Measurements from ENCODE around the gene MPEG1. TPM values are rescaled to one million over a fixed set of nuclear protein-coding genes. Genes with fewer than 3 reads are reported as not detected.

MPEG1 gene
- polyA plus RNA-seq, result 40.7 TPM
- long read RNA-seq, donor 1, full-length matches to known transcripts, result 46 of 46 reads
- long read RNA-seq, donor 1, partial matches to known transcripts, result 0 of 46 reads
- long read RNA-seq, donor 1, other reads (novel, unspliced or antisense), result 0 of 46 reads
- long read RNA-seq, donor 2, full-length matches to known transcripts, result 98 of 98 reads
- long read RNA-seq, donor 2, partial matches to known transcripts, result 0 of 98 reads
- long read RNA-seq, donor 2, other reads (novel, unspliced or antisense), result 0 of 98 reads
- long read RNA-seq, donor 3, result 0 reads
- long read RNA-seq, donor 4, full-length matches to known transcripts, result 14 of 14 reads
- long read RNA-seq, donor 4, partial matches to known transcripts, result 0 of 14 reads
- long read RNA-seq, donor 4, other reads (novel, unspliced or antisense), result 0 of 14 reads
- long read RNA-seq, donor 5, full-length matches to known transcripts, result 42 of 42 reads
- long read RNA-seq, donor 5, partial matches to known transcripts, result 0 of 42 reads
- long read RNA-seq, donor 5, other reads (novel, unspliced or antisense), result 0 of 42 reads
- long read RNA-seq, donor 6, full-length matches to known transcripts, result 65 of 65 reads
- long read RNA-seq, donor 6, partial matches to known transcripts, result 0 of 65 reads
- long read RNA-seq, donor 6, other reads (novel, unspliced or antisense), result 0 of 65 reads
- long read RNA-seq, donor 7, full-length matches to known transcripts, result 34 of 34 reads
- long read RNA-seq, donor 7, partial matches to known transcripts, result 0 of 34 reads
- long read RNA-seq, donor 7, other reads (novel, unspliced or antisense), result 0 of 34 reads
- long read RNA-seq, donor 8, full-length matches to known transcripts, result 113 of 113 reads
- long read RNA-seq, donor 8, partial matches to known transcripts, result 0 of 113 reads
- long read RNA-seq, donor 8, other reads (novel, unspliced or antisense), result 0 of 113 reads
- long read RNA-seq, donor 9, full-length matches to known transcripts, result 36 of 36 reads
- long read RNA-seq, donor 9, partial matches to known transcripts, result 0 of 36 reads
- long read RNA-seq, donor 9, other reads (novel, unspliced or antisense), result 0 of 36 reads
- long read RNA-seq, donor 10, full-length matches to known transcripts, result 92 of 92 reads
- long read RNA-seq, donor 10, partial matches to known transcripts, result 0 of 92 reads
- long read RNA-seq, donor 10, other reads (novel, unspliced or antisense), result 0 of 92 reads
- long read RNA-seq, donor 11, full-length matches to known transcripts, result 76 of 76 reads
- long read RNA-seq, donor 11, partial matches to known transcripts, result 0 of 76 reads
- long read RNA-seq, donor 11, other reads (novel, unspliced or antisense), result 0 of 76 reads

GRCh38 chr11:59212744-59213631, at the start of gene MPEG1:
Gene MPEG1 (minus strand): TSS chr11:59212927. CDS start chr11:59212865, 62 bp downstream.
- H3K27me3 ChIP-seq (ENCODE audit: control insufficient read depth, insufficient read depth, low read length), result no peaks in the 10 kb centered on the region
- H3K27ac ChIP-seq (ENCODE audit: low read length), result no peak within 1 kb of the TSS
- whole genome bisulfite sequencing (ENCODE audit: insufficient coverage, low lambda C conversion rate), result 100% methylated on average over 1 of the region's 10 CpGs
- no peaks in the 10 kb centered on the region for H3K36me3 ChIP-seq (ENCODE audit: control insufficient read depth, insufficient read depth, low read length)
- peak within 1 kb of the TSS; percentile 10 for H3K4me3 ChIP-seq (ENCODE audit: low read length)
- no peak for DNase-seq
- no peaks in the 10 kb centered on the region for H3K4me1 ChIP-seq (ENCODE audit: control insufficient read depth, insufficient read depth, low read length)
- H3K9me3 ChIP-seq (ENCODE audit: control insufficient read depth, low read depth, low read length), result no peaks in the 10 kb centered on the region

- H3K9me3 ChIP-seq (ENCODE audit: control insufficient read depth, low read depth, low read length), result no peaks in the 10 kb centered on the region
- no peaks in the 10 kb centered on the region for H3K27me3 ChIP-seq (ENCODE audit: control insufficient read depth, insufficient read depth, low read length)
- DNase-seq, result no peak
- H3K36me3 ChIP-seq (ENCODE audit: control insufficient read depth, insufficient read depth, low read length), result no peaks in the 10 kb centered on the region
- WGBS (ENCODE audit: insufficient coverage, low lambda C conversion rate), result no CpG with 5 or more reads among the region's 7 CpGs
- H3K4me1 ChIP-seq (ENCODE audit: control insufficient read depth, insufficient read depth, low read length), result no peaks in the 10 kb centered on the region
- H3K4me3 ChIP-seq (ENCODE audit: low read length), result no peak overlapping the region
- H3K27ac ChIP-seq (ENCODE audit: low read length), result no peak overlapping the region
These were observed 49.6 kb upstream of the MPEG1 start for GRCh38 chr11:59262177-59262818.

DNA sequence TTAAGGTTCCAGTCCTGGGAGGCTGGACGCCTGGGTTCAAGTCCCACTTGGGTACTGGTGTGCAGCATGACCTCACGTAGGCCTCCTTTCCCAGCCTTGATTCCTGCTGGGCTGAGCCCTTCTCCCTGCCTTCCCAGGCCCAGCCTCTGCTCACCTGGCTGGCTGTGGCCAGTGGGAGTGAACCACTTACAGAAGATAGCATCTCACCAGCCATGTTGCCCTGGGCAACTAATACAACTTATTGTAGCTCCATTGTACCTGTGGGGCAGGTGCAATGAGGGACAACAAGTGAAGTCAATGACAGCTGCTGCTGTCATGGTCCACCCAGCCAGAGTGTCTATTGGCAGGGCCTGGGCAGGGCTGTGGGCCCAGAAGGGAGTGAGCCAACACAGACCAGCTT, 48.4 kb upstream of the MPEG1 start:
- Histone ChIP-seq H3K27ac (ENCODE audit: low read length) (no peak overlapping the region), H3K4me3 (ENCODE audit: low read length) (no peak overlapping the region), H3K9me3 (ENCODE audit: control insufficient read depth, low read depth, low read length) (no peaks in the 10 kb centered on the region), H3K27me3 (ENCODE audit: control insufficient read depth, insufficient read depth, low read length) (no peaks in the 10 kb centered on the region), H3K4me1 (ENCODE audit: control insufficient read depth, insufficient read depth, low read length) (no peaks in the 10 kb centered on the region), H3K36me3 (ENCODE audit: control insufficient read depth, insufficient read depth, low read length) (no peaks in the 10 kb centered on the region)
- no CpG with 5 or more reads among the region's 2 CpGs for WGBS (ENCODE audit: insufficient coverage, low lambda C conversion rate)
- DNase-seq, result no peak

DNA sequence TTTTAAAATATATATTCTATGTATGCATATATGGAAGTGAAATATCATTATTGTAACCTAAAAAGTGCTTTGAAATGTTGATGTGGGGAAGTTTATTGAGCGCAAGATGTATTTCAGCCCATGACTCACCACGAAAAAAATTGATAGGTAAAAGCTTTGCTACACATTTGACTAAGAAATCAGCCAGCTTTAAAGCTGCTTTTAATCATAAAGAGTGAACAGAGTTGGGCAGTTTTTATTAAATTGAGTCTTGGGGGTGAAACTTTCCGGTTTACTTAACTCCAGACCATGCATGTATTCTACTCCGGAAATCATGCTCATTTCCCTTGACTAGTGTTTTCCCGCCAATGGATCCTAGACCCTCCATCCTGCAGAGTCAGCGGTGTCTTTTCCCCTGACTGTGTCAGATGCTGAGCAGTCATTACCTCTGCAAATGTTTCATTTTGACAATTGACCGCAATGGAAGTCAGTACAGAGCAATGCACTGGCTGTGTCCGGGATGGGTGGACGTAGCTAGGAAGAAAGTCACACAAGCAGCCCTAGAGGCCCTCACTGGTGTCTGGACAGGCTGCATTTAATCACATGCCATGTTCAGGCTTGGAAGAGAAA, 47.2 kb upstream of the MPEG1 start:
- H3K4me3 ChIP-seq (ENCODE audit: low read length), result no peak overlapping the region
- H3K36me3 ChIP-seq (ENCODE audit: control insufficient read depth, insufficient read depth, low read length), result no peaks in the 10 kb centered on the region
- H3K27ac ChIP-seq (ENCODE audit: low read length), result no peak overlapping the region
- H3K27me3 ChIP-seq (ENCODE audit: control insufficient read depth, insufficient read depth, low read length), result no peaks in the 10 kb centered on the region
- H3K4me1 ChIP-seq (ENCODE audit: control insufficient read depth, insufficient read depth, low read length), result no peaks in the 10 kb centered on the region
- WGBS (ENCODE audit: insufficient coverage, low lambda C conversion rate), result 100% methylated on average over 1 of the region's 9 CpGs
- no peak for DNase-seq
- no peaks in the 10 kb centered on the region for H3K9me3 ChIP-seq (ENCODE audit: control insufficient read depth, low read depth, low read length)

DNA sequence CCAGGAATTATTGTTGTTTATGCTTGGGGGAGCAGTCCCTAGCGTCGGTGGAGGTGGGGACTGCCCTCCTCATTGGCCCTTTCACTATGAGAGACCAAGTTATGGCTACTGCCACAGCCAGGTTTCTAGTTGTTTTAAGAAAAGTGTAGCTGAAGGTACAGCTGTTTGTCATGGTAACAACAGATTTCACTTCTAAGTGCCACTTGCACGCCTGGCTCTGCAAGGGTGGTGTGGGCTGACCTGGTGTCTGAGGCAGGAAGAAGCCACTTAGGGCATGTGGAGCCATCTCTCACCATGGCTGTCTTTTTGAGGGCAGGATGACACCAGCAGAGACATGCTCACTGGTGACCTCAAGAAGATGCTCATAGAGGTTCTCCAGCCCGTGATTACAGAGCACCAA, 46.3 kb upstream of the MPEG1 start:
- no peaks in the 10 kb centered on the region for H3K4me1 ChIP-seq (ENCODE audit: control insufficient read depth, insufficient read depth, low read length)
- no peaks in the 10 kb centered on the region for H3K27me3 ChIP-seq (ENCODE audit: control insufficient read depth, insufficient read depth, low read length)
- H3K36me3 ChIP-seq (ENCODE audit: control insufficient read depth, insufficient read depth, low read length), result no peaks in the 10 kb centered on the region
- no peak for DNase-seq
- H3K9me3 ChIP-seq (ENCODE audit: control insufficient read depth, low read depth, low read length), result no peaks in the 10 kb centered on the region
- no peak overlapping the region for H3K4me3 ChIP-seq (ENCODE audit: low read length)
- no peak overlapping the region for H3K27ac ChIP-seq (ENCODE audit: low read length)
- whole genome bisulfite sequencing (ENCODE audit: insufficient coverage, low lambda C conversion rate), result no CpG with 5 or more reads among the region's 4 CpGs

DNA sequence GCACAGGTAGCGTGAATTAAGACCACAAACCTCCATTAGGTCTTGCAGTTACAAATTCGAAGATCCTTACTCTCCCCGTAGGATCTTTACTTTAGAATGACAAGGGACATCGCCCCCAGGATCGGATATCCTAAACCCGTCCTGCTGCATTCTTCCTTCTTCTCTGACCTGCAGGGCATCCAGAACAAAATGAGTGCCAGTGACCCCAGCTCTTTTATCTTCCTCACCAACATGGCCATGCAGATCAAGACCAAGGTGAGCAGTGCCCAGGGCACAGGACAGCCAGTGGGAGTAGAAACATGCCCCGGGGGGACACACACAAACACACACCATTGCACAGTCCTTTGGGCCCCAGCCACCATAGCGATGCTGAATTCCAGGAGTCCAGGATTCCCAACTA, 42.6 kb upstream of the MPEG1 start:
- H3K4me1 ChIP-seq (ENCODE audit: control insufficient read depth, insufficient read depth, low read length), result no peaks in the 10 kb centered on the region
- WGBS (ENCODE audit: insufficient coverage, low lambda C conversion rate), result no CpG with 5 or more reads among the region's 8 CpGs
- DNase-seq, result no peak

DNA sequence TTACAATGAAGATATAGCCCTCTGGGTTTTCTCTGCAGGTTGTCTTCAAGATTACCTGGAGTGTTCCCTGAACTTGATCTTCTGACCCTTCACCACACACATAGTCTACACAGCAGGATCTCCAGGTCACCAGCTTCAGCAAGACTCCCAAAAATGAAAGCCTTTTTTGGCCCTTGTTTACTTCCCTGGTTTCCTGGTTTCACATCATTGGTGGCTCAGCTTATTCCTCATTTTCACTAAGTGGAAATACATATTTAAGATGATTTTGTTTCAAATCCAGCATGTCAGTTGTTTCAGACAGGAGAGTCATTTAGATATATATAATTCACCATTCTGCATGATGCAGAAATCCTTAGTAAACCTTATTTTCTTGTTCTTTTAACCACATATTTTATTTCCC, 41.6 kb upstream of the MPEG1 start:
- Histone ChIP-seq H3K27me3 (ENCODE audit: control insufficient read depth, insufficient read depth, low read length) (no peaks in the 10 kb centered on the region), H3K4me3 (ENCODE audit: low read length) (no peak overlapping the region), H3K4me1 (ENCODE audit: control insufficient read depth, insufficient read depth, low read length) (no peaks in the 10 kb centered on the region), H3K9me3 (ENCODE audit: control insufficient read depth, low read depth, low read length) (no peaks in the 10 kb centered on the region), H3K36me3 (ENCODE audit: control insufficient read depth, insufficient read depth, low read length) (no peaks in the 10 kb centered on the region), H3K27ac (ENCODE audit: low read length) (no peak overlapping the region)
- no peak for DNase-seq

More for the DNA sequence above, 42.6 kb upstream of the MPEG1 start:
- Histone ChIP-seq H3K9me3 (ENCODE audit: control insufficient read depth, low read depth, low read length) (no peaks in the 10 kb centered on the region), H3K4me3 (ENCODE audit: low read length) (no peak overlapping the region), H3K36me3 (ENCODE audit: control insufficient read depth, insufficient read depth, low read length) (no peaks in the 10 kb centered on the region), H3K27me3 (ENCODE audit: control insufficient read depth, insufficient read depth, low read length) (no peaks in the 10 kb centered on the region), H3K27ac (ENCODE audit: low read length) (no peak overlapping the region)

DNA sequence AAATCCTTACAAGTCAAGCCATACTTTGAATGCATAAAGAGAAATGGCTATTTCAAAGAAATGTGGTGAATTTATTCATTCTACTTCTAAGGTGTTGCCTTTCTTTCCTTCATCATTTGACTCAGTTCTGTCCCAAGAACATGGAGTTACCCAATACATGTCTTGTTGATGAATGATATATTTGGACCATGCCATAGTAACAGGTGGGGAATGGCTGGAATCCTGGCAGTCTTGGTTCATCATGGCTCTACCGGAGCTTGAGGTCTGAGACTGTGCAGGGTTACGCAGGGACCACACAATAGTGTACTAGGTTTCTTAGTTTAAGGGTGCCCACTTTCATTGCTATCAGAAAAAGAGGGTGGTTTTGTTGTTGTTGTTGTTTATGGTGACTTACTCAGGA, 40.3 kb upstream of the MPEG1 start:
- H3K4me1 ChIP-seq (ENCODE audit: control insufficient read depth, insufficient read depth, low read length), result no peaks in the 10 kb centered on the region
- no peaks in the 10 kb centered on the region for H3K36me3 ChIP-seq (ENCODE audit: control insufficient read depth, insufficient read depth, low read length)
- no peak for DNase-seq
- no peak overlapping the region for H3K4me3 ChIP-seq (ENCODE audit: low read length)
- no CpG with 5 or more reads among the region's 2 CpGs for WGBS (ENCODE audit: insufficient coverage, low lambda C conversion rate)
- H3K27ac ChIP-seq (ENCODE audit: low read length), result no peak overlapping the region
- no peaks in the 10 kb centered on the region for H3K27me3 ChIP-seq (ENCODE audit: control insufficient read depth, insufficient read depth, low read length)
- H3K9me3 ChIP-seq (ENCODE audit: control insufficient read depth, low read depth, low read length), result no peaks in the 10 kb centered on the region

DNA sequence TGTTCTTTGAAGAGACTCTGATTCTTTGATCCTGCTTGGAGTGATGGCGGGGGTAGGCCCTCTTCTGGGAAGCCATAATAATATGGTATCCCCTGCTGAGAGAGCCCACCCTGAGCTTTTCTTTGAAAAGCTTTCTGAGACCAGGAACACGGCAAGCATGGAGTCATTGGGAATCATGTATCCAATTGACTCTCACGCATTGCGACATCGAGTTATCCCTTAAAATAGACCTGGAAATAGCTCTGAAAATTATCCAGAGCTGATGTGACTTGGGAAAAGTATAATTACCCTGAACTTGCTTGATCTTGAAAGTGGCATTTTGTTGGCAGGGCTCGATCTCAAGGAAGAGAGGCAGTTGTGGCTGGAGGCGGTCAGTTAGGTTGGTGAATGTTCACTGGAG, 36.8 kb upstream of the MPEG1 start:
- Histone ChIP-seq H3K4me1 (ENCODE audit: control insufficient read depth, insufficient read depth, low read length) (no peaks in the 10 kb centered on the region), H3K27me3 (ENCODE audit: control insufficient read depth, insufficient read depth, low read length) (no peaks in the 10 kb centered on the region), H3K4me3 (ENCODE audit: low read length) (no peak overlapping the region), H3K36me3 (ENCODE audit: control insufficient read depth, insufficient read depth, low read length) (no peaks in the 10 kb centered on the region), H3K9me3 (ENCODE audit: control insufficient read depth, low read depth, low read length) (no peaks in the 10 kb centered on the region), H3K27ac (ENCODE audit: low read length) (no peak overlapping the region)
- WGBS (ENCODE audit: insufficient coverage, low lambda C conversion rate), result no CpG with 5 or more reads among the region's 7 CpGs
- DNase-seq, result no peak
